Muscle layer of colon (tissue), 2 donors: ENCODE measurements around the gene ABTB2.

Experiments
- H3K27ac ChIP-seq: one replicate; pipeline ENCODE4 v1.7.0; 2013; ENCODE audit warnings: low read depth, mild to moderate bottlenecking, low read length, moderate library complexity
- H3K27me3 ChIP-seq, 2 donors: one replicate each; pipeline ENCODE4 v1.7.0; 2013; ENCODE audit warnings: low read length in 2 of 2, mild to moderate bottlenecking in 2 of 2; ENCODE audit not compliant: insufficient read depth in 2 of 2, control insufficient read depth in 1 of 2
- H3K36me3 ChIP-seq: one replicate; pipeline ENCODE4 v1.7.0; 2013; ENCODE audit warnings: mild to moderate bottlenecking, low read length; ENCODE audit not compliant: insufficient read depth
- H3K4me1 ChIP-seq: one replicate; pipeline ENCODE4 v1.7.0; 2013; ENCODE audit warnings: mild to moderate bottlenecking, low read length; ENCODE audit not compliant: insufficient read depth
- H3K4me3 ChIP-seq, 2 donors: one replicate each; pipeline ENCODE4 v1.7.0; 2013; ENCODE audit warnings: low read length in 2 of 2, low read depth in 1 of 2, mild to moderate bottlenecking in 1 of 2, moderate library complexity in 1 of 2
- H3K9ac ChIP-seq: one replicate; pipeline ENCODE4 v1.7.0; 2013; ENCODE audit warnings: low read length
- H3K9me3 ChIP-seq: one replicate; pipeline ENCODE4 v1.7.0; 2013; ENCODE audit warnings: mild to moderate bottlenecking, low read length
- donor health status: abdominal sarcoma.
- donor health status: Adenocarcinoma of cecum.

Gene ABTB2

GRCh38 chr11:34151916-34152845, 205.6 kb downstream of the ABTB2 start:
- Histone ChIP-seq H3K27ac (no peak overlapping the region), H3K27me3 (no peaks in the 10 kb centered on the region), H3K4me3 (no peak overlapping the region), H3K4me1 (peaks cover 20% of the 10 kb centered on the region), H3K9ac (no peak overlapping the region), H3K36me3 (peaks cover 19% of the 10 kb centered on the region), H3K9me3 (no peaks in the 10 kb centered on the region)

- H3K27ac ChIP-seq = no peak overlapping the region
- H3K4me1 ChIP-seq = peaks cover 19% of the 10 kb centered on the region
- no peaks in the 10 kb centered on the region for H3K27me3 ChIP-seq
- H3K9ac ChIP-seq = no peak overlapping the region
- no peak overlapping the region for H3K4me3 ChIP-seq
- H3K36me3 ChIP-seq = peaks cover 30% of the 10 kb centered on the region
- H3K9me3 ChIP-seq = no peaks in the 10 kb centered on the region
These were observed 206.6 kb downstream of the ABTB2 start for GRCh38 chr11:34151166-34151565.

GRCh38 chr11:34150494-34151151, 207.2 kb downstream of the ABTB2 start:
- peaks cover 35% of the 10 kb centered on the region for H3K36me3 ChIP-seq
- H3K4me3 ChIP-seq = no peak overlapping the region
- peaks cover 13% of the 10 kb centered on the region for H3K4me1 ChIP-seq
- no peak overlapping the region for H3K9ac ChIP-seq
- no peak overlapping the region for H3K27ac ChIP-seq
- H3K27me3 ChIP-seq = no peaks in the 10 kb centered on the region
- H3K9me3 ChIP-seq = no peaks in the 10 kb centered on the region

- H3K4me1 ChIP-seq = peaks cover 5% of the 10 kb centered on the region
- no peak overlapping the region for H3K27ac ChIP-seq
- no peak overlapping the region for H3K4me3 ChIP-seq
- H3K9ac ChIP-seq = no peak overlapping the region
- H3K9me3 ChIP-seq = no peaks in the 10 kb centered on the region
- no peaks in the 10 kb centered on the region for H3K27me3 ChIP-seq
- peaks cover 42% of the 10 kb centered on the region for H3K36me3 ChIP-seq
These were observed 208.0 kb downstream of the ABTB2 start for GRCh38 chr11:34149786-34150185.

GRCh38 chr11:34149274-34149673, 208.5 kb downstream of the ABTB2 start:
- peaks cover 47% of the 10 kb centered on the region for H3K36me3 ChIP-seq

GRCh38 chr11:34148504-34149165, 209.2 kb downstream of the ABTB2 start:
- no peak overlapping the region for H3K27ac ChIP-seq
- H3K9me3 ChIP-seq = no peaks in the 10 kb centered on the region
- peaks cover 52% of the 10 kb centered on the region for H3K36me3 ChIP-seq
- no peak overlapping the region for H3K9ac ChIP-seq
- H3K4me1 ChIP-seq = no peaks in the 10 kb centered on the region
- no peak overlapping the region for H3K4me3 ChIP-seq
- no peaks in the 10 kb centered on the region for H3K27me3 ChIP-seq

More at GRCh38 chr11:34149274-34149673, 208.5 kb downstream of the ABTB2 start:
- Histone ChIP-seq H3K9me3 (no peaks in the 10 kb centered on the region), H3K27me3 (no peaks in the 10 kb centered on the region), H3K27ac (no peak overlapping the region), H3K9ac (no peak overlapping the region), H3K4me1 (no peaks in the 10 kb centered on the region), H3K4me3 (no peak overlapping the region)

- Histone ChIP-seq H3K4me3 (no peak overlapping the region), H3K9ac (no peak overlapping the region), H3K27ac (no peak overlapping the region), H3K4me1 (no peaks in the 10 kb centered on the region), H3K9me3 (no peaks in the 10 kb centered on the region), H3K36me3 (peaks cover 62% of the 10 kb centered on the region), H3K27me3 (no peaks in the 10 kb centered on the region)
These were observed 210.2 kb downstream of the ABTB2 start for GRCh38 chr11:34147581-34147980.

GRCh38 chr11:34146866-34147265, 210.9 kb downstream of the ABTB2 start:
- Histone ChIP-seq H3K4me1 (no peaks in the 10 kb centered on the region), H3K9me3 (no peaks in the 10 kb centered on the region), H3K36me3 (peaks cover 70% of the 10 kb centered on the region), H3K9ac (no peak overlapping the region), H3K27me3 (no peaks in the 10 kb centered on the region), H3K27ac (no peak overlapping the region), H3K4me3 (no peak overlapping the region)

GRCh38 chr11:34146411-34146810, 211.4 kb downstream of the ABTB2 start:
- Histone ChIP-seq H3K27ac (no peak overlapping the region), H3K9me3 (no peaks in the 10 kb centered on the region), H3K4me3 (no peak overlapping the region), H3K36me3 (peaks cover 74% of the 10 kb centered on the region), H3K9ac (no peak overlapping the region), H3K27me3 (no peaks in the 10 kb centered on the region), H3K4me1 (no peaks in the 10 kb centered on the region)

GRCh38 chr11:34145847-34146381, 211.9 kb downstream of the ABTB2 start:
- Histone ChIP-seq H3K27ac (no peak overlapping the region), H3K9me3 (no peaks in the 10 kb centered on the region), H3K4me1 (no peaks in the 10 kb centered on the region), H3K36me3 (peaks cover 79% of the 10 kb centered on the region), H3K9ac (no peak overlapping the region), H3K4me3 (no peak overlapping the region), H3K27me3 (no peaks in the 10 kb centered on the region)

- Histone ChIP-seq H3K9me3 (no peaks in the 10 kb centered on the region), H3K36me3 (peaks cover 87% of the 10 kb centered on the region), H3K27me3 (no peaks in the 10 kb centered on the region), H3K4me3 (no peak overlapping the region), H3K4me1 (no peaks in the 10 kb centered on the region), H3K27ac (no peak overlapping the region), H3K9ac (no peak overlapping the region)
These were observed 212.7 kb downstream of the ABTB2 start for GRCh38 chr11:34145073-34145472.
